Measurements from ENCODE around the gene TWIST1.

GRCh38 chr7:19118636-19119371, 1.4 kb upstream of the TWIST1 start:
- TF ChIP-seq CTCF (IDR thresholded peaks at IDR 0.05; ENCODE audit: insufficient read depth, low read length, poor library complexity, severe bottlenecking) = no peak
- no peak for TF ChIP-seq EZH2phosphoT487 (conservative IDR thresholded peaks at IDR 0.05; ENCODE audit: low read length)
